M059J (cell line): Measurements from ENCODE around the gene OPA1. TPM values are rescaled to one million over a fixed set of nuclear protein-coding genes. Genes with fewer than 3 reads are reported as not detected.

ENCODE experiments used
- DNase-seq: peaks from one replicate; pipeline ENCODE4 v3.0.0-alpha.2; 2012; ENCODE audit warnings: low read depth
- total RNA-seq: library from RNA; depleted of rRNA; stranded (reverse); fragments of >200 nt; shearing (Covaris generic); gene quantifications from 2 replicates; pipeline ENCODE4 v1.2.3, GENCODE V29; 2014; rRNA removed

OPA1 gene
- total RNA-seq, 1 experiment from 2014 or later: 54.8 TPM

DNA sequence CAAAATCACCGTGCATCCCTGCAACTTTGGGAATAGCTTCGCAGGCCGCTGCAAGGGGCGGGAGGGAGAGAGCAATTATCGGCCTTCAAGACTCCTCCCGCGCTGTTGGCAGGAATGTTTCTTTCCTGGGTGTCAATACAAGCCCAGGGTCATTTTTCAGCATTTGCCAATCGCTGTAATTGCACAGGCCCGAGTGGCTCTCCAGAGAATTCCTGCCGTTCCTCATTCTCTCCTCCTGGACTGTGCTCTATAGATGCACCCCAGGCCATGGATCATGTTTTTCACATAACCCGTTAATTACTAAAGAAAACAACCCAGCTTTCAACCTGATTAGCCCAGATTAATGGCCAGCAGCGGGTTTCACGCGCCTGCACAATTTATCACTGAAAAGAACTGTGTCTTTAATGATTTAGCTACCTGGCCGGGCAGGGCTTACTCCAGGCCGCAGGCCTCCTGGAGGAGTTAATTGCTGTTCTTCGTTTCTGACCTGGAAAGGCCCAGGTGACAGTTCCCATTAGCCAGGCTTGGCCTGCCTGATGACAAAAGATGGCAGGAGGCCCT, 144.3 kb downstream of the OPA1 start:
- DNase-seq: no peak

DNA sequence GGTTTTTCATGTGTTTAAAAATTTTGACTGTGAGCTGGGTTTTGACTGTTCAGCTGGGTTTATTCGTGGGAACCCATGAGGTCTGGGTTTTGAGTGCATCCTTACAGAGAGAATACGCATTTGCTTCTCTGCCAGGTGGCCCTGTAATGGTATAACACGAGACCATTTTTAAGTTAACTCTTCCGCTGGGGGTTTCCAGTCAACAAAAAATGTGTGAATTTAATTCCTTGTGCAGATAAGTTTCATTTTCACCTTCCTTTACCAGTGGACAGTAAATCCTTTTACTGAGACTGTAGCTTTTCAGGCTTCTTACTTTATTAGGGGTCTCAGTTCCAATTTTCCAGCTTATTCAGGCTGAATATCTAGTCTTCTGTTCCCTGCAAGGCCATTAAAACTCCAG, 149.6 kb downstream of the OPA1 start:
- DNase-seq: no peak

DNA sequence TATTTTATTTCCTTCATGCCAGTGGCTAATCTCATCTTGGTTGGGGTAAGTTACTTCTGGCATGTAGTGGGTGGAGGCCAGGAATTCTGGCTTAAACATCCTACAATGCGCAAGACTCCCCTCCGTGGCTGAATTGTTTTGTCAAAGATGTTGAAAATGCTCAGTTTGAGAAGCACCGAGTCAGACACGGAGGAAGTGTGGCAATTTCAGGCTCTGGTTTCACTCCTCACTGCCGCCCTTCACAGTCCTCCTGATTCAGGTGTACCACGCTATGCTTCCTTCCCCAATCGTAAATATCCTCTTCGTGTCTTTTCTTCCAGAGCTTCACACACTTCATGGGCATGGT, 150.7 kb downstream of the OPA1 start:
- DNase-seq: no peak

DNA sequence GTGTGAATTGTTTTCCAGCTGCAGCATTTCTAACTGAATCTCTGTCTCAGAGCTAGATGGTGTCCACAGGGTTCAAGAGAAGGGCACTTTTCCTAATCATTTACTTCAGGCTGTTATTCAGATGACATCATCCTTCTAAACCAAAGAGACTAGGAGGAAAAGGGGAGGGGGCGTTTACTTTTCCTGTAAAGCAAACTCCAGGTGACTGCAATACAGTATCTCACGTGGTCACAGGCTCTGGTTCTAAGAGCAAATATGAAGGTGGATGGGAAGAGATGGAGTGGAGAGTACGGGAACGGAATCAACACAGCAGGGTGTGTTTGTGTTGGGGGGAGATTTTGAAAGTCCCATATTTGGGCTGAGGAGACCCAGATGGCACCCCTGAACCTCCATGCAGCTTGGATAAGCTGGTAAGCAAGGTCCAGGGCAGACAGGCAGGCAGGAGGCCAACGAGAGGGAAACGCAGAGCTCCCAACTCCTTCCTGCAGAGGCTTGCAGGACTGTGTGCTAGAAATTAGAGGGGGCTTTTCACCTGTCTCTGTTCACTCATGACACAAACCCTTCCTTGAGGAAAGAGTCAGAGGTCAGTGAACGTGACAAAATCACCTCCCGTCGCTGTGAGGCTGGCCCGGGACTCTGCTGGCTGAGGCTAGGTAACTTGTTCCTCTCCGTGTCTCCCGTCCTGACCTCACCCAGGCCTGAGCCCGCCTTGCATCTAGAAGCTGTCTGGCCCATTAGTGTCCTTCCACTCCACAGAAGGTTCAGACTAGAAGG, 151.2 kb downstream of the OPA1 start:
- DNase-seq: no peak

DNA sequence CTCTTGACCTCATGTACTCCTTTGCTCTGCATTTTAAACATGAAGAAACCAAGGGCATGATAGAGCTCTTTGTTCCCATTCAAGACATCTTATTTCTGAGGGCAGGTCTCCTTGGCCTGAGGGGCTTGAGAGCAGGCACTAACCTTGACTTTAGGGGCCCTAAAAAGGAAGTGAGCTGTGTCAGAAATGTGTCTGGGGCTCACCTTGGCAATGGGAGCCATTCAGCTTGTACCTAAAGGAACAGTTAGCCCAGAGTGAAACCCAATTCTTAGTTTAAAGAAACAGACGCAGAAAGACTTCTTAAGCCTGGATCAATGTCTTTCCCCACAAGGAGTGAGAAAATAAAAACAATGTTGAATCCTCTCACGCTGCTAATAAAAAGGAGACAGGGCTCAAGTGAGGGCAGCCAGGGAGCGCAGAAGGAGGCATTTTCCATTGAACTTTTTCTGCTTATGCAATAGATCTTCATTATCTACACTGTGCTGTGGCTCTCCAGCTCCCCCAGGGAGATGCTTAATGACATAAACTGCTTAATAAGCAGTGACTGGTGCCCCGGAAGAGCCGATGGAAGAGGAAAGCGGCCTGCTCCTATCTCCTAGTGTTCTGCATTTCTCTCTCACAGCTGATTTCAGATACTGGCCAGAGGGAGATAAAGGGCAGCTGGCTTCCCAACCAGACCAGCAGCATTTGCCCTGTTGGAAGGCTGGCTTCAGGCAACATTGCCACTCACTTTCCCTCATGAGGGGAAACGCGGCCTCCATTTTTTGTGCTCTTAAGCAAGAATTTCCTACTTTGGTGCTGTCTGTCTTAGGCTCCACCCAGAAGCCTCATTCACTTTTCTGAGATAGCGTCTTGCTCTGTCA, 152.0 kb downstream of the OPA1 start:
- no peak for DNase-seq

DNA sequence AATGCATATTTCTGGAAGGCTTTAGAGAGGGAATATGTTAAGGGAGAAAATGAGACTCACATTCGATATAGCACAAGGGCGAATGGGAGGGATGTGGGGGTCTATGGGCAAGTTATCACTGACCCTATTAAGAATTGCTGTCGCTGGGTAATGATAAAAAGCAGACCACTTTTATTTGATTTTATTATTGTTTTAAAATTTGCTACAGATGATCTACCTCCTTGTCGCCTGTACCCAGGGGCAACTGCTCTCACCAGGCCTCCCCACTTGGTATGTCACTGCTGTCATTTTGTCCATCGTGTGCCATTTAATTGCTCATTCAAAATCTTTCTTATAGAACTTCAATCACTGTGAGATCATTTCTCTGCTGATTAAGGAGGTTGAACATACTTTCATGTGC, 153.8 kb downstream of the OPA1 start:
- no peak for DNase-seq

Other genes with a start within 250 kb of the OPA1 start
- gene ATP13A5, start 214.5 kb upstream of the OPA1 start, total RNA-seq: not detected in 2 replicates
- gene ATP13A4, start 38.3 kb upstream of the OPA1 start, total RNA-seq: 0.10 TPM in 1 of 2 replicates, not detected in the other